HG03378 (cell line): ENCODE results near the gene SYTL3.
A peak's percentile ranks its signal among the peaks of the same experiment; 100 is the strongest.

Experiments used
- ATAC-seq: cut with Tn5 transposase; IDR thresholded peaks from one replicate; pipeline ENCODE4 v1.9.1; 2021; ENCODE audit warnings: mild to moderate bottlenecking, moderate library complexity; ENCODE audit not compliant: unreplicated experiment

Gene SYTL3

GRCh38 chr6:158717341-158718330, 67.8 kb downstream of the SYTL3 start:
- ATAC-seq: peak; percentile 67

GRCh38 chr6:158718461-158719046, 68.7 kb downstream of the SYTL3 start:
- no peak for ATAC-seq

- ATAC-seq: no peak
Observed at GRCh38 chr6:158722176-158722729, 72.4 kb downstream of the SYTL3 start.

GRCh38 chr6:158725704-158726103, 75.8 kb downstream of the SYTL3 start:
- ATAC-seq: no peak

GRCh38 chr6:158729906-158730540, 80.2 kb downstream of the SYTL3 start:
- ATAC-seq: no peak

GRCh38 chr6:158730541-158730907, 80.7 kb downstream of the SYTL3 start:
- no peak for ATAC-seq

GRCh38 chr6:158735009-158735408, 85.2 kb downstream of the SYTL3 start:
- ATAC-seq: no peak

GRCh38 chr6:158737082-158737709, 87.3 kb downstream of the SYTL3 start:
- ATAC-seq: no peak

GRCh38 chr6:158737710-158738615, 88.1 kb downstream of the SYTL3 start:
- no peak for ATAC-seq

GRCh38 chr6:158739673-158740072, 89.8 kb downstream of the SYTL3 start:
- ATAC-seq: no peak

GRCh38 chr6:158743033-158743651, 93.3 kb downstream of the SYTL3 start:
- no peak for ATAC-seq

GRCh38 chr6:158744986-158745430, 95.2 kb downstream of the SYTL3 start:
- ATAC-seq: no peak

- ATAC-seq: no peak
Observed at GRCh38 chr6:158751224-158751623, 101.4 kb downstream of the SYTL3 start.

- ATAC-seq: no peak
Observed at GRCh38 chr6:158751921-158752320, 102.1 kb downstream of the SYTL3 start.

GRCh38 chr6:158752613-158753012, 102.8 kb downstream of the SYTL3 start:
- no peak for ATAC-seq

GRCh38 chr6:158753811-158754210, 104.0 kb downstream of the SYTL3 start:
- ATAC-seq: no peak

- no peak for ATAC-seq
Observed at GRCh38 chr6:158754738-158755137, 104.9 kb downstream of the SYTL3 start.

GRCh38 chr6:158755636-158756035, 105.8 kb downstream of the SYTL3 start:
- no peak for ATAC-seq

GRCh38 chr6:158756126-158756525, 106.3 kb downstream of the SYTL3 start:
- no peak for ATAC-seq
